Pancreas (tissue), 10 donors: Measurements from ENCODE around the gene ARHGAP26. TPM values are rescaled to one million over a fixed set of nuclear protein-coding genes. Genes with fewer than 3 reads are reported as not detected.
A peak's percentile ranks its signal among the peaks of the same experiment; 100 is the strongest.

Source experiments
- ATAC-seq, 4 donors: fragments of 200-7000 bp; cut with Tn5 transposase; one replicate each; pipeline versions ENCODE4 v1.8.0 to v1.9.1; 2020; ENCODE audit warnings: mild to moderate bottlenecking in 4 of 4, moderate library complexity in 4 of 4
- DNase-seq, 6 donors: peaks; one replicate each; pipeline ENCODE4 v3.0.0-alpha.2; 2020
- FAIRE-seq: peaks from 2 replicates; lab custom pipeline; 2012; peaks lifted over from hg19 to GRCh38; lab: Jason Lieb, UNC
- H3K27ac ChIP-seq, 4 donors: fragments of 200-600 bp; sonication (generic); 1 replicate in 3 of 4; 2 replicates in 1 of 4; pipeline versions ENCODE4 v1.5.0 to v1.8.0; 2020
- H3K27me3 ChIP-seq, 4 donors: fragments of 200-600 bp; one replicate each; pipeline ENCODE4 v1.8.0; 2021
- H3K36me3 ChIP-seq, 3 donors: fragments of 200-600 bp; sonication (generic) in 1 of 3; one replicate each; pipeline versions ENCODE4 v1.5.0 to v1.8.0; 2020 to 2021
- H3K4me1 ChIP-seq, 3 donors: fragments of 200-600 bp; one replicate each; pipeline ENCODE4 v1.8.0; 2021
- H3K4me3 ChIP-seq, 4 donors: fragments of 200-600 bp; sonication (generic) in 2 of 4; one replicate each; pipeline versions ENCODE4 v1.5.0 to v1.8.0; 2020 to 2021
- H3K9me3 ChIP-seq, 4 donors: fragments of 200-600 bp; one replicate each; pipeline ENCODE4 v1.8.0; 2021
- WGBS, 2 donors: extraction: QIAGEN DNeasy Blood & Tissue Kit; methylation state at CpG; one replicate each; pipeline ENCODE4 v1.1.7; 2013; 5-methylcytosine and 5-hydroxymethylcytosine counted together
- intact Hi-C, 3 donors: fragments of 100-400 bp; cut with DNase I; formaldehyde crosslinking; loops; one replicate each; pipeline versions ENCODE4 v1.11.1 to v1.14.2; 2022
- polyA plus RNA-seq, 2 donors: library from polyadenylated mRNA; stranded (reverse); fragments of 200-250 nt; gene quantifications; one replicate each; pipeline ENCODE4 v1.2.3, GENCODE V29; 2013
- total RNA-seq, 6 donors: library from RNA; stranded (reverse); fragmentation: NEBNext Ultra II Directional in 4 of 6; extraction: Animal tissue kit (Norgen Biotek cat#: 25700) in 4 of 6; gene quantifications; one replicate each; pipeline versions ENCODE4 v1.2.1 to v1.2.4, GENCODE V29; 2021 to 2023
- TF ChIP-seq, protein P1 (sequence below), 4 donors: fragments of 200-600 bp; sonication (generic) in 3 of 4; IDR thresholded peaks; one replicate each; pipeline versions ENCODE4 v1.5.0 to v1.8.0; 2021; ENCODE audit warnings: antibody characterized with exemption in 4 of 4
- donor health status: healthy with polysubstance abuse.
- donor health status: DM: no; HTN: no; CAD: no; lungs with moderate emphysema.
- donor health status: DM: no; HTN: no; CAD: no.
- donor health status: control.
- donor health status: control.
- donor health status: Bipolar disorder and iron deficiency.
- donor health status: DM: yes; HTN: yes; CAD: no.
- donor health status: DM: no; HTN: no; CAD: no.
- donor health status: DM: no; HTN: no; CAD: no.
- donor health status: DM: yes; HTN: yes; CAD: no.

The ARHGAP26 gene
- total and polyA plus RNA-seq, 8 donors, result 3.0 to 28.1 (median 10.3) TPM

DNA sequence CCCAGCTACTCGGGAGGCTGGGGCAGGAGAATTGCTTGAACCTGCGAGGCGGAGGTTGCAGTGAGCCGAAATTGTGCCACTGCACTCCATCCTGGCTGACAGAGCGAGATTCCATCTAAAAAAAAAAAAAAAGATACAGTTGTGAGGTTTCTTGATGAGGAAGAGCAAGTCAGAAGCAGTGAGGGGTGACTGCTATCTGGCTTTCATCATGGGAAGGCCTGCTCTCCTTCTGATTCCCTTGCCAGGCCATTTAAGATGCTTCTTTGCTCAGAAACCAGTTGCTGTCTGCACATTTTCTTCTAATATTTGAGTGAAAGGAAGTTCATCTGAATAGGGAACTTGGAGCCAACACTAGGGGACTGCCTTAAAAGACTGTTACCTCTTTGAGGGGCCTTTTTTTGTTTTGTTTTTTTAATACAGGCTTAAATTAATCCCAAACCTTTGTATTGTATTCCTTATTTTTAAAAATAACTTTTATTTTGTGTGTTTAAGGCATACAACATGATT lies 201.9 kb downstream of the ARHGAP26 start:
- Histone ChIP-seq H3K4me3 (no peak overlapping the region), H3K27ac (no peak overlapping the region), H3K4me1 (no peaks in the 10 kb centered on the region), H3K36me3 (no peaks in the 10 kb centered on the region), H3K9me3 (no peaks in the 10 kb centered on the region), H3K27me3 (no peaks in the 10 kb centered on the region)
- WGBS, 2 donors, result 89 to 90% methylated on average over 5 of the region's 5 CpGs
- TF ChIP-seq, protein P1, sequence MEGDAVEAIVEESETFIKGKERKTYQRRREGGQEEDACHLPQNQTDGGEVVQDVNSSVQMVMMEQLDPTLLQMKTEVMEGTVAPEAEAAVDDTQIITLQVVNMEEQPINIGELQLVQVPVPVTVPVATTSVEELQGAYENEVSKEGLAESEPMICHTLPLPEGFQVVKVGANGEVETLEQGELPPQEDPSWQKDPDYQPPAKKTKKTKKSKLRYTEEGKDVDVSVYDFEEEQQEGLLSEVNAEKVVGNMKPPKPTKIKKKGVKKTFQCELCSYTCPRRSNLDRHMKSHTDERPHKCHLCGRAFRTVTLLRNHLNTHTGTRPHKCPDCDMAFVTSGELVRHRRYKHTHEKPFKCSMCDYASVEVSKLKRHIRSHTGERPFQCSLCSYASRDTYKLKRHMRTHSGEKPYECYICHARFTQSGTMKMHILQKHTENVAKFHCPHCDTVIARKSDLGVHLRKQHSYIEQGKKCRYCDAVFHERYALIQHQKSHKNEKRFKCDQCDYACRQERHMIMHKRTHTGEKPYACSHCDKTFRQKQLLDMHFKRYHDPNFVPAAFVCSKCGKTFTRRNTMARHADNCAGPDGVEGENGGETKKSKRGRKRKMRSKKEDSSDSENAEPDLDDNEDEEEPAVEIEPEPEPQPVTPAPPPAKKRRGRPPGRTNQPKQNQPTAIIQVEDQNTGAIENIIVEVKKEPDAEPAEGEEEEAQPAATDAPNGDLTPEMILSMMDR (IDR thresholded peaks at IDR 0.05), result no peak
- DNase-seq (no peak), FAIRE-seq (no peak), ATAC-seq (no peak)
- intact Hi-C loops, result no loop called here

DNA sequence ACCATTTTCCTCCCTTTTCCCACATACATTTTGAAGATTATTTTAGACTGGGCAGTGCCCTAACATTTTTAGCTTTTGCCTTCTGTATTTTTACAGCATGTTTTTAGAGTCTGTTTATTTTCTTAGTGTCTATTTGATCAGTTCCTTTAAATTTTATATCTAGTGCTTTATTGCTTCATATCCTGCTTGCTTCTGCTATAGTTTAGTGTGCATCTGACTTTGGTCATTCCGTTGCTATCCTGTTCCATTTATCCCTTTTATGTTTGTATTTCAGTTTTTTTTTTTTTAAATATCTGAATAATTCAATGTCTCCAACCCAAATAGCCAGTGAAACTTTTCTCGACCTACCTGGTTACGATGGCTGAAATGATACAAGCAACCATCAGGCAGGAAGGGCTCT lies 203.8 kb downstream of the ARHGAP26 start:
- no peaks in the 10 kb centered on the region for H3K9me3 ChIP-seq
- intact Hi-C loops, result no loop called here
- H3K27ac ChIP-seq, result no peak overlapping the region
- WGBS, 2 donors, result 89 to 91% methylated on average over 3 of the region's 3 CpGs
- no peak for ATAC-seq
- H3K36me3 ChIP-seq, result no peaks in the 10 kb centered on the region
- no peak overlapping the region for H3K4me3 ChIP-seq
- no peak for DNase-seq
- no peak for FAIRE-seq
- H3K27me3 ChIP-seq, result no peaks in the 10 kb centered on the region
- H3K4me1 ChIP-seq, result no peaks in the 10 kb centered on the region
- TF ChIP-seq, protein P1 (IDR thresholded peaks at IDR 0.05), result no peak

DNA sequence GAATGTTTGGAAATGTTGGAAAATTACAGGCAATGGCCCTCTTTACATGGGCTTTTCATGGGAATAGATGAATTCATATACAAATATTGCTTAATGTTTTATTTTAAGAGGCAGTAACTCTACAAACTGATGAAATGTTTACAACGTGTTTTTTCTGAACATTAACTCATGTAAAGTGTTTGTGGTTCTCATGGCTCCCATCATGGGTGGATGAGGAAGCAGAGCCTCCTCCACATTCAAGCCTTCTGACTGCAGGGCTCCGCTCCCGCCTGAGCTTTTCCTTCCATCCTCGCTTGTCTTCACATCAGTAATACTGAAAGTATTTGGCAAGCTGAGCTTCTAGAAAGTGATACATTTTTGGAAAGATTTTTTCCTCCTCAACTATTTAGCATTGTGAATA lies 204.2 kb downstream of the ARHGAP26 start:
- no peaks in the 10 kb centered on the region for H3K4me1 ChIP-seq
- H3K27ac ChIP-seq, result no peak overlapping the region
- WGBS, 2 donors, result 73 to 85% methylated on average over 4 of the region's 4 CpGs
- H3K9me3 ChIP-seq, result no peaks in the 10 kb centered on the region
- H3K4me3 ChIP-seq, result no peak overlapping the region
- intact Hi-C loops, result no loop called here
- DNase-seq, result no peak
- H3K27me3 ChIP-seq, result no peaks in the 10 kb centered on the region
- TF ChIP-seq, protein P1 (IDR thresholded peaks at IDR 0.05), result no peak
- ATAC-seq, result no peak
- FAIRE-seq, result no peak
- no peaks in the 10 kb centered on the region for H3K36me3 ChIP-seq

DNA sequence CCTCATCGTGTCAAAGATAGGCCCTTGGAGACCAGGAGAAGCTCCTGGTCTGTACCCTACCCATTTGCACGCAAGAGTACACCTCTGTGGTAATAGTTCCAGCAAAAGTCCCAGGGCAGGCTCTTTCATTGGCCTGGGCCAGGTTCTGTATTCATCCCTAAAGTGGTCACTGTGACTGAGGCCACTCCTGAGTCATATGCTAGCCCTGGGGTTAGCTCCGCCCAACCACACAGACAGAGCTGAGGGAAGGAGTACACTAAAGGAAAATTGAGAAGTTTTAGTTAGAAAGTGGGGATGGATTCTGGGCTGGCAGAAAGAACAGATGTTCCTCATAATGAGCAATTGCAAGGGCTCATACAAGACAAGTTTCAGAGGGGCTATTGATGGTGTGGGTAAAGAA lies 206.7 kb downstream of the ARHGAP26 start:
- ATAC-seq (peak in 2 of 4 donors; percentile 46 to 55), FAIRE-seq (no peak), DNase-seq (no peak)
- Histone ChIP-seq H3K4me3 (no peak overlapping the region), H3K4me1 (peaks cover 7 to 9% (median 8%) of the 10 kb centered on the region in 3 donors), H3K27ac (no peak overlapping the region), H3K27me3 (no peaks in the 10 kb centered on the region), H3K36me3 (no peaks in the 10 kb centered on the region), H3K9me3 (no peaks in the 10 kb centered on the region)
- WGBS, 2 donors, result 96 to 100% methylated on average over 3 of the region's 3 CpGs
- intact Hi-C loops, result no loop called here
- TF ChIP-seq, protein P1 (IDR thresholded peaks at IDR 0.05), result no peak

DNA sequence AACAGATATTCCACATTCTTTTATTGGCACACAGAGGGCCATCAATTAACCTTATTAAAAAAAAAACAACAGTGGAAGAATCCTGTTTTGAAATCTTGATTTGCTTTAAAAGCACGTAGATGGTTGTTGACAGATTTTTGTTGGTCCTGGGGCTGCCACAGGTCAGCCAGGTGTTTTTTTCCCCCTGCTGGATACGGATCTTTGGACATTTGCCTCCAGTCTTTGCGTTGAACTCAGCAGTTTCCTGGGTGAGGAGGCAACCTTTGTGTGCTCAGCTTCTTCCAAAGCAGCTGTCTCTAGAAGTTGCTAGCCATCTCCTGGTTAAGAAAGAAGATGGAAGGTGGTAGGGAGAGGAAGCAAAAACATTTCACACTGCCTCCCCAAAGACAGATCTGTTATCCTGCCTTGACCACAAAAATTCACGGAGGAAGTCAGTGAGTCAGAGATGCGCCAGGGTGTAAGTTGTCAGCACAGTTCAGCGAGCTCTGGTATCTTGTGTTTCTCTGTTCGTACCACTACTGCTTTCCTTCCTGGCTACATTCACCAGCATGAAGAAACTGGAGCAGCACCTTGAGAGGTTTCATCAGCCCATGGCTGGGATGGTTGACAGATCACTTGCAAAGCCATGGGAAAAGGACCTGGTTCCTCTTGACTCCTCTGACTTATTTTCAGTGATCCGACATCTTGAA lies 207.3 kb downstream of the ARHGAP26 start:
- DNase-seq (no peak), ATAC-seq (peak in 2 of 4 donors; percentile 14 to 32), FAIRE-seq (no peak)
- TF ChIP-seq, protein P1 (IDR thresholded peaks at IDR 0.05), result no peak
- H3K4me3 ChIP-seq, result no peak overlapping the region
- no peaks in the 10 kb centered on the region for H3K9me3 ChIP-seq
- H3K27me3 ChIP-seq, result no peaks in the 10 kb centered on the region
- intact Hi-C loops, result no loop called here
- no peak overlapping the region for H3K27ac ChIP-seq
- H3K4me1 ChIP-seq, result peaks cover 11 to 16% (median 15%) of the 10 kb centered on the region in 3 donors
- WGBS, 2 donors, result 69 to 75% methylated on average over 8 of the region's 8 CpGs
- no peaks in the 10 kb centered on the region for H3K36me3 ChIP-seq
